ENCODE results near the gene CCSER2.
"Not testable (repeated sequence)": the region's sequence is repeated elsewhere in the genome, so short reads cannot be mapped to it uniquely, and the experiment has no call there.

CCSER2 gene

DNA sequence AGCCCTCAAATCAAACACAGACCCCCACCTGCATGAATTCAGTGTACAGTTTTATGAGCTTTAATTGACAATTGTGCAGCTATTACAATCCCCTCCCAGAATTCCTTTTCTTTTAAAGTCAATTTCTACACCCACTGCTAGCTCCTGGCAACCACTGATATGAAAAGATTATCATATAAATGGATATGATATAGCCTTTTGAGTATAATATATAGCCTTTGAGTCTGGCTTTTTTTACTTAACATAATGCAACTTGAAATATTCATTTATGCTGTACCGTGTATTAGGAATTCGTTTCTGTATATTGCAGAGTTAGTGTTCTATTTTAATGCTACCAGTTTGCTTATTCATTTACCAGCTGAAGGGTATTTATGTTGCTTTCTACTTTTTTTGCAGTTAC, 127.7 kb downstream of the CCSER2 start:
- DNase-seq = no peak

DNA sequence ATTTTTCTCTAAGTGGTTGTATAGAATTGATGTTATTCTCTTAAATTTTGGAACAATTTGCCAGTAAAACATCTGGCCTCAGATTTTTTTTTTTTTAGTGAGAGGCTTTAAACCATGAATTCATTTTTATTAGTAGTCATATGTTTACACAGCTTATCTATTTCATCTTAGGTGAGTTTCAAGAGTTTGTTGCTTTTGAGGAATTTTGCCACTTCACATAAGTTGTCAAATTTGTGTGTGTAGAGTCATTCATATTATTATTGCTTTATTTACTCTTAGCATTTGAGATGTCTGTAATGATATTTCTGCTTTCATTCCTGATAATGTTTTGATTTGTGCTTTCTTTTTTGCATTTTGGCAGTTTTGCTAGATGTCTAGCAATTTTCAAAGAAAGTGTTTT, 132.1 kb downstream of the CCSER2 start:
- DNase-seq = no peak

DNA sequence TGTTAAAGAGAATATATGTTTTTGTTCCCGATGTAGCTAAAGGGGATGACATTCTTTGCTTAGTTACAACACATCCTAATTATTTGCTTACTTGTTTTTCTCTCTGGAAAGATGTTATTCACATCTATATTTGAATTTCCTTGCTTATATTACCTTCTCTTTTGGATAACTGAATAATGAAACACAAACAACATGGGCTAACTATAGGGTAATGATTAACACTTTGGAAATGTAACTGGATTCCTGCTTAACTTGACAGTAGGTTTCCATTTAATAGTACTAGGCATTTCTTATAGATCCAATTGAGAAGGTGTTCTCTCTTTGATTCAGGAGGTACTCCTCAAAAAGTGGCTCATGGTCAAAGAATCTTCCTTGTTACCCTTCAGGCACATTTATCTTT, 141.1 kb downstream of the CCSER2 start:
- DNase-seq = no peak

DNA sequence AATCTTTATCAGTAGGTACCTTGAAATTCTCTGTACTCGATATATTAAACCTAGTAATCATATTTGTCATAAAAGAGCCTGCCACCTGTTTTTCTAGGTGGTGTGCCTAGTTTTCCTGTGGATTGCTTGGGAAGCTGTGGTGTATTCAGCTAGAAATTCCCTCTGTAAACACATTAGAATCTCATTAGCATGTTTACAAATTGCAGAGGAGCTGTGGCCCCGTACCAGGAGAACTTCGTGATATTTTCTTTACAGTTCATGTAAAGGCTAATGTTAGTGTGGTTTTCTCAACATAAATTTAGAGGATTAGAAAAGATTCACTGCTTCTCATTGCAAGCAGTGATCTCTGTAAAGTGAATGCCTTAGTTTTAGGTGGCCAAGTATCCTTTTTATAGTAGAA, 144.7 kb downstream of the CCSER2 start:
- DNase-seq = no peak

DNA sequence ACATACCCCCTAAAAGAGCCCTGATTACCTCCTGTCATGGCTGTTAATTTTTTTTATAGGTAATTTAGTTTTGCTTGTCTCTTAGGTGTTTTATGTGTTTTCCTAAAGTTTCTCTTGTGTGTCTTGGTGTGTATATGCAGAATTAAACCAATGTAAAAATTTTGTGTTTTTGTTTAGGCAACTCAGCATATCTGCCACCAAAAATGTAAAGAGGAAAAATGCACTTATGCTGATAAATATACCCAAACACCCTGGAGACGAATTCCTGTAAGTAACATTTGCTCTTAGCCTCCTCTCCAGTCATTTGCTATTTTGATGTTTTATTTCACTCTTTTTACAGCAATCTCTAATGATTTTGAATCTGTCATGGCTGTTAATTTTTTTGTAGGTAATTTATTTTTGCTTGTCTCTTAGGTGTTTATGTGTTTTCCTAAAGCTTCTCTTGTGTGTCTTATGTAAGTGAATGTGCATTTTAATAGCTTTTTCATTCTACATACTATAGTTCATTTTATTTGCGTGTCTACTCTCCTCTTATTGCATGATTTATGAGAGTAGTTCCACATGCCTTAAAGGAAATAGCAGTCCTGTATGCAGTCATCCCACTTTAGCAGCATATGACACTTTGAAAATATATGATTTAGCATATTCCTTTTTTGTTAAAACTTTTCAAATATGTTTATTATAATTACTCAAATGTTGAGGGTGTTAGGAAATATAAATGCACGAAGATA, 149.2 kb downstream of the CCSER2 start:
- no peak for DNase-seq

DNA sequence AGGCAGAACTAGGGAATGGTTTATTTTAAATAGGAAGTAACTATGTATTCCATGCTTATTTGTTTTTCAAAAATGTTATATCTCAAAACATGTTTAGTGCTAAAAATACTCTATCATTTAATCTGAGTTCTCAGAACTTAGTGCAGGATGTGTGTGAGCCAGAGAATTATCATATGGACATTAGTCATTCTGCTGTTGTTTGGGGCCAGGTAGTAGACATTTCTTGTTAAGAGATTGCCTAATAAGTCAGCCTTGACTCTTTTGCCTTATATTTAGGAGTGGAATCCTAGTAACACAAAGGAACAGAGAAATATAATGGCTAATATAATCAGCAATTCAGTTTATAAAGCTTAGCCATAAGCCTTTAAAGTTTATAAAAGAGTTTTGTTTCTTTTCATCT, 149.8 kb downstream of the CCSER2 start:
- DNase-seq = no peak

DNA sequence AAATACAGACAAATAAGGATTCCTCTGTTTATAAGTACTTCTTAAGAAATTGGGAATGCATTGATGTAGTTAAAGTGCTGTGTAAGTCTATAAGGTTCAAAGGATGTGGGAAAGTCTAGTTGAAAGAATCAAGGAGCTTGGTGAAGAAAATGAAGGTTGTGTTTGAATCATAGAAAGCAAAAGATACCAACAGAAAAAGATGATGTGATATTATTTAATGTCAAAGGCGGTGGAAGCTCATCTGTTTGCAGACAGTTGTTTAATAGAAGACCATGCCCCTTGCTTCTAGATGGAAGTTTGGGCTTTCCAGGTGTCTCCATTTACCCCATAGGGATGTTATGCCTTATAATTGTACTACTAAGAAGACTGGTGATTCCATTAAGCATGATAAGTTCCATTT, 150.3 kb downstream of the CCSER2 start:
- no peak for DNase-seq

DNA sequence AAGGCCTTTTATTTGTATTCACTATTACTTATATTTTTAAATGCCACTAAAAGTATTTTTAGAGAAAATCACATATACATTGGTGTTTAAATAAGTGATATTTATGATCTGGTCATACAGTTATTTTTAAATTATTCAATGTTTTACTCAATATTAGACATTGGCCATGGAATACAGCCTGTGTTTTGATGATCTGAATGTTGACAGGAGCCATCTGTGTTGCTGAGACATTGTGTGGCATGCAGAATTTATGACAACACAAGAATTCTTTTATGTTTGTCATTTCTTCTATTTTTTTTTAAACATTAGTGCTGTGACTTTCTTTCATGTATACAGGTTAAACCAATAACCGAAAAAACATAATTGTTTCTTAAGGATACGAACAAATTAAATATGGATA, 156.2 kb downstream of the CCSER2 start:
- peak; percentile 10 for DNase-seq

DNA sequence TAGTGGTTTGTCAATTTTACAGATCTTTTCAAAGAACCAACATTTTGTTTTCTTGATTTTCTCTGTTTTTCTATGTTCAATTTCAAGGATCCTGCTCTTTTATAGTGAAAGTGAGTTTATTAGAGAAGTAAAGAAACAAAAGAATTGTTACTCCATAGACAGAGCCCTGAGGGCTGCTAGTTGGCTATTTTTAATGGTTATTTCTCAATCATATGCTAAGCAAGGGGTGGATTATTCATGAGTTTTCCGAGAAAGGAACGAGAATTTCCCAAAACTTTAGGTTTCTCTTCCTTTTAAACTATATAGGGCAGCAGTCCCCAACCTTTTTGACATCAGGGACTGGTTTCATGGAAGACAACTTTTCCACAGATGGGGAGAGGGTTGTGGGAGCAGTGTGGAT, 165.0 kb downstream of the CCSER2 start:
- no peak for DNase-seq

DNA sequence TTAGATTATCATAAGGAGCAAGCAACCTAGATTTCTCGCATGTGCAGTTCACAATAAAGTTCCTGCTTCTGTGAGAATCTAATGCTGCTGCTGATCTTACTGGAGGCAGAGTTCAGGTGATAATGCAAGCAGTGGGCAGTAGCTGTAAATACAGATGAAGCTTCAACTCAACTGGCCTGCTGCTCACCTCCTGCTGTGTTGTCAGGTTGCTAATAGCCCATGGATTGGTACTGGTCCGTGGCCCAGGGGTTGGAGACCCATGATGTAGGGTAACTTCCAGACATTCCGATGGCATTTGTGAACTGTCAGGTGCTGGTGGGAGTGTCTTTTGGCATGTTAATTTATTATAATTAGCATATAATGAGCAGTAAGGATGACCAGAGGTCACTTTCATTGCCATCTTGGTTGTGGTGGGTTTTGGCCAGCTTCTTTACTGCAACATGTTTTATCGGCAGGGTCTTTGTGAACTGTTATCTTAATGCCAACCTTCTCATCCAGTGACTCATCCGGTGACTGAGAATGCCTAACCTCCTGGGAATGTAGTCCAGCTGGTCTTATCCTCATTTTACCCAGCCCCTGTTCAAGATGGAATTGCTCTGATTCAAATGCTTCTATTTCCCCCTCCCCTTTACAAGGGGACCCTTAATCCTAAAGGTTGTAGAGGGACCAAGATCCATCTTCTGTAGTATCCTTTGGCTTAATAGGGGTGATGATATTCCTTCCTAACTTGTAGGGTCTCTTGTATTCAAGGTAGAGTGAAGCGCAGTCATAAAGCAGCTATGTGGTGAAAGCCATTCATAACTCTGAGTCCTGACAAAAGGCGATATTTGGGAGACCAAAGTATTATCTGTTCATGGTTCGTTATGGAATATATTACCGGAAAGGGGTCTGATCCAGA, 165.8 kb downstream of the CCSER2 start:
- no peak for DNase-seq

DNA sequence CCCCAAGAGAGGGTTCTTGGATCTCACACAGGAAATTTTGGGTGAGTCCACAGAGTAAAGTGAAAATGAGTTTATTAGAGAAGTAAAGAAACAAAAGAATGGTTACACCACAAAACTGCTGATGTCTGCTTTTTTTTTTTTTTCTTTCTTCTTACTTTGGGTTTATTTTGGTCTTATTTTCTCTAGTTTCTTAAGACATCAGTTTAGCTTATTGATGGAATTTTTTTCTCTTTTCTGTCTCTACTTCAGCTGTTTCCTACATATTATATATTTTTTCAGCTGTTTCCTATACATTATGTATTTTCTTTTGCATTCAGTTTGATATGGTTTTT, 166.4 kb downstream of the CCSER2 start:
- DNase-seq = no peak

DNA sequence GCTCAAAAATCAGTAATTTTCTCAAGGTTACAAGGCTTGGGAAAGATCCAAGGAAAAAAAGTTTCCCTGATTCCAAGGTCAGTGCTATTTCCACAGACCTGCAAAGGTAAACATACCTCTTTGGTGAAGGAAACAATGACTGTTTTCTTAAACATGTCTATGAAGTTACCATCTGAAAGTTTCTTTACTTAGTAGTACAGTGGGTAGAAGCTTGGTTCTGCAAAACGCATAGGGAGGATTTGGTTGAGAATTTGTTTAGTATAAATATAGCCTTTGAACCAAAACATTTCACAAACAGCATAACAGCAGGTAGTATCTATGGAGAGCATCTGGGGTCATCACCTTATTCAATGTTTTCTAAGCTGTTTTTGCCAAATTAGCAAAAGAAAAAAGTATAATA, 169.6 kb downstream of the CCSER2 start:
- DNase-seq = no peak

DNA sequence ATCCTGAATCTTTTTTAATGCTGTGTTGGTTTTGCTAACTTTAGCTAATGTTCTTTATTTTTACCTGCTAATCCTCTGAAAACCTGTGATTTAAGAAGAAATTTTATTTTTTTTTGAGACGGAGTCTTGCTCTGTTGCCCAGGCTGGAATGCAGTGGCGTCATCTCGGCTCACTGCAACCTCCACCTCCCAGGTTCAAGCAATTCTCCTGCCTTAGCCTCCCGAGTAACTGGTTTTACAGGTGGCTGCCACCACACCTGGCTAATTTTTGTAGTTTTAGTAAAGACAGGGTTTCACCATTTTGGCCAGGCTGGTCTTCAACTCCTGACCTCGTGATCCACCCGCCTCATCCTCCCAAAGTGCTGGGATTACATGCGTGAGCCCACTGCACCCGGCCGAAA, 170.7 kb downstream of the CCSER2 start:
- not testable (repeated sequence) for DNase-seq

DNA sequence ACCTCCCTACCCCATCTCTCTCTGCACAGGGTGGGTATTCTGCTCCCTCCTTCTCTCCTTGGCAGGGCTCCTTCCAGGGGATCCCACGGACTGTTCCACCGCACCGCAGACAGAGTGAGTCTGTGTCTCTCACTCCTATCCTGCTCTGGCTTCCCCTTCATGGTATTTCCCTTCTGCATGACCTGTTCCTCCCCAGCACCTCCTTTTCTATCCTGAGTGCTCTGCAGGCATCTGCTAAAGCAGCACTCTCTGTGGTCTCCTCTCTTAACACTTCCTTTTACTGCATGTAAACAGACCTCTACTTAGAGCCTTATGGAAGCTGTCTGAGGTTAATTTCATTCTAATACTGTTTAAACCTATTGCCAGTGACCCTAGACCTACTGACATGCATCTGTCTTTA, 171.5 kb downstream of the CCSER2 start:
- DNase-seq = peak; percentile 69

DNA sequence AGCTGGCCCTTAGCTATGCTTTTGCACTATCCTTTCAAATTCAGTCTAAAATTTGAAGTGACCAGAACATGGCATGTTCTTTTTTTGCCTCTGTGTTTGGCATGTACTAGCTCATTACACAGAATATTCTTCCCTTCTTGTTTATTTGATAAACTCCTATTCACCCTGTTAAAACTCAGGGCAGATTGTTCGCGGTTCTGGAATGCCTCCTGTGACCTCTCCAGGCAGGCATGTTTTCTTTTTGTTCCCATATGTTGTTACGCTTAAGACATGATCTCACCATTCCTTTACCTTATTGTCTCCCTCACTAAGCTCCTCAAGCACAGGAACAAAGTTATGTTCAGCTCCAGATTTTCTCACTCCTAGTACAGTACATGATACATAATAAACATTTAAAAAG, 181.7 kb downstream of the CCSER2 start:
- DNase-seq = no peak

DNA sequence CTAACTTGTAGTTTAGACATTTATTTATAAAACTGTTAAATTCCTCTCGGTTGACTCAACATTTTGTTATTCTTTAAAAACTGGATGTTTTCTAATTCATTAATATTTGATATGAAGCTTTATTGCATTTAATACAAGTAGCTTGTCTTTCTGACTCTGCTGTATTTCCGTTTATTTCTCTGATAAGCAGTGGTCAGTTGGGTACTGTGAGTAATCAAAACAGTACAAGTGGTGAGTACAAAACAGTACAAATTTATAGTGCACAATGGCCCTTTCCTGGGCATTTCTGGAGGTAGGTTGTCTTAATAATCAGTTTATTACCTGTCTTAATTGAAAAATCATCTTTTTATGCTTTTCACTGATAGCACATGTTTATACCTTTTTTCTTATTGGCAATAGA, 182.7 kb downstream of the CCSER2 start:
- no peak for DNase-seq

DNA sequence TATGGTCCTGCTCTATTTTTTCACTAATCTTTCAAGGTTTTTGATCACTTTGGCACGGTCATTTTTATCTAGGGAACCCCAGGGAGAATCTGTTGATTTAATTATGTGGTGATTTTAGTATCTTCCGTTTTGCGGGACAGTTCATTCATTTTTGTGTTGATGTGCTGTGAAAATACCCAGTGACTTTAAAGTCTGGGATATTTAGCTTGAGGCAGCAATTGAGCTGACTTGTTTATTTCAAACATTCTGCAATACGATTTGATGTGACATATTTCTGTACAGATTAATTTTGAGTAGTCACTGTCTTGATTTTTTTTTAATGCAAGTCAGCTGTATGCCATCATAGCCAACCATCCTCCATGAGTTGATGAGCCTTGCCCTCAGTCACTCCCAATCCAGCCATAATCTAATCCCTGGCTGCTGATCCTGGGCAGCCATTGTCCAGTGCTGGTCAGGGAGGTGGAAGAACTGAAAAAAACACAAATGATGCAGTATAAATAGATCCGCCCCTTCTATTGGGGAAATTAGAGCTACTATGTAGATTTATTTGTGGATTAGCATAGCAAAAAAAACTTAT, 183.4 kb downstream of the CCSER2 start:
- DNase-seq = no peak

DNA sequence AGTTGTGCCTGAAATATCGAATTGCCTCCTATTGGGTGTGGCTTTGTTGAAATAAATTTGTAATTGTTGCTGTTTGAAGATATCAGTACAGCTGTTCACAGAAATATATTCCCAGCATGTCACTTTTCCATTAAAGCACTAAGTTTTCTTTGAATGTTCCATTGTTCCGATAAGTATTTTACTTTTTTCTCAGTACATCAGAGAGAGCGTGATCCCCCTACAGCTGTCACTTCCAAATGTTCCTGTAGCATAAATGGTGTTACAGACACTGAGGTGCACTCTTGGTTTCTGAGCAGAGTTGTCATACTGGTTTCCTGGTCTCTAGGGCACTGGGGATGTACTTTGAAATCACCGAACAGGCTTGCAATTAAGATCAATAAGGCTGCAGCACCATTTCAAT, 189.2 kb downstream of the CCSER2 start:
- no peak for DNase-seq

DNA sequence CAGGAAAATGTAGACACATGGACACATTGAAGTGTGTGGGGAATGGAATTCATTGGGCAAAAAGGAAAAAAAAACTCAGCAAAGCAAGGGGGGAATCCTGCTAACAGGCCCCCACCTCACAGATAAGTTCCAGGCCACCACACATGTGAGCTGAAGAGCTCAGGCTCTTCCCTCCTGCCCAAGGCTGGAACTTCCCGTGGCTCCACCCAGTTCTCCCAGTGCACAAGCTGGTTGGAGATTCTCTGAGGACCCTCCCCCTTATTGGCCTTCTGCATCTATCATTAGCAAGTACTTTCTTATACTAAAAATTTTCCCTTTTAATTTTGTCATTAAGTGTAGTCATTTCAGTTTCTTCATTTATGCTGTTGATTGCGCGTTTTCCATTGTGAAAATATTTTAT, 190.8 kb downstream of the CCSER2 start:
- DNase-seq = no peak

DNA sequence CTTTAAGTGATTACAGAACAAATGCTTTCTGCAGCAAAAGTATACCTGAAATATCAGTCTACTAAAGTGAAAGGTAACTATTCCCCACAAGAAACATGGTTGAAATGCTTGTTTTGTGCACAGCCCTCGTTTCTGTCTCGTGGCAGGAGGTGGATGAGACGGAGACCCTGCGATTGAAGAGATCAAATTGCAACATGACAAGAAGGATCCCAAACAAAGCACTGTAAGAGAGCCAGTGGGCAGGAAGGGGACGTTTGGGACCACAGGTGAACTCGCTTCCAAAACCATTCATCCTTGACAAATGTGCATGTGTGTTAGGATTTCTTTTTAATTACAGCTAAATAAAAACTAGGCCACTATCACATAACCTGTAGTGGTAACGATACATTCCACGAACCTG, 192.6 kb downstream of the CCSER2 start:
- DNase-seq = no peak

DNA sequence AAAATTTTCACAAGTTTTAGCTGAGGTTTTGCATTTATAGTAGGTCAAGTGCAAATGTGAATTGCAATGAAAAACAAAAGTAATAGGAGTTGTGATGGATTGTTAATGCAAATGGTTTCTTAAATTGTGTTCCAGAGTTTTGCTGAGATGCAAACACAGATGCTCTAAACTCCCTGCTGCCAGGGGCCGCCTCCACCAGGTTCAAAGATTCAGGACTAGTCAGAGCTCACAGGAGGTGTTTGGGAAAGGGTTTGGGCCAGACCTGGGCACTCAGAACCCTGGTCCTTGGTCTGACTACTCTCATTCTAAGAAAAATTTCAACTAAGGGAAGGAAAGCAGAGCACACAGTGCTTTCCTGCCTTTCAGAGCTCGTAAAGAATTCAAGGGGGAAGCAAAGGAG, 193.1 kb downstream of the CCSER2 start:
- no peak for DNase-seq

DNA sequence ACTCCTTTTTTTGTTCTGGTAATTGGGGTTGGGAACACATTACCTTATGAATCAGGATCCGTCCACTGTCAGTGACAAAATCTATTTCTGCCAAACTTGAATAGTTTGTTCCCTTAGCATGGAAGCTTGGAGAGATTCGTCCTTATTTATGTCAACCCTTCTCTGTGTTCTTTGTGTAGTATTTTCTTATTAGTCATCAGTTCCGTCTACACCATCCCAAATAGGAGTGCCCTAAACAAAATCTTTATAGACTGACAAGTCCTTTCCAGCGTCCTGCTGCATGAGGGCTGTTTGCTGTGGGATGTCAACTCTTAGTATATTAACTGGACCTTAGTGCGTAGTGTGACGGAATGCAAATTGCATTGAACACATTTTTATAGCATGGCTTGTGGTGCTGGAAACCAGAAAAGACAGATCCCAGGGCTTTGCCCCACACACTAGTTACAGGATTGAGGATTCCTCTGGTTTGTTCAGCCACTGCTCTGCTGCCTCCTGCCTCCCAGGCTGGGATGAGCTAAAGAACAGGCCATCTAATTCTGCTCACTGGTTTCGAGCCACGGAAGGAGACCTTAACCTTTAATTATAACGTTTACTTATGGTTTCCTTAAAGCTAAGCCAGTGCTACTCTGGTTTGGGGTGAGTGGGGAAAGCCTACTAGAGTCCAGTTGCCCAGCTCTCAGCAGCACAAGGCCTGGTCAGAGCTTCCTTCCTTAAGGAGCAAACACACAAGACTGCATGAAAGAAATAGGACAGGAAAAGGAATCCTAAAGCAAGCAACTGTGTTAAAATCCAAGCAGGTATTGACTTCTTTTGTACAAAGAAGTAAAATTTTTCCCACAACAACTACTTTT, 194.4 kb downstream of the CCSER2 start:
- DNase-seq = no peak

DNA sequence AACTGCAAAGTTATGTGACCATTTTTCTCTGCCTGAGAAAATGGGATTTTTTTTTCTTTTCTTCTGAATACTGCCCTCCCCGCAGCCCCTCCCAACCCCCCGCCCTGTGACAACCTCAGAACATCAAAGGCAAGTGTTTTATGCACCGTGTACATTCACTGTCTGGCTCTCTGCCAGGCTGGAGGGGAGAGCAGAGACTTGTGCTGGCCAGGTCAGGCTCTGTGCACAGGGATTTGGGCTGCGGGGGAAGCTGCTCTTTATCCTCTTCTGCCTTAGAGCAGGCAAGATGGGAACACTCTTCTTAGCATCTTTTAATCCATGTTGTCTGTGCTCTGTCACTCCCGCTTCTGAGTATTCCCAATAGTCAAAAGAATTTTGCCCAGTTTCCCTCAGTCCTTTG, 195.1 kb downstream of the CCSER2 start:
- no peak for DNase-seq

All from eye (tissue), 1 donor.